ENCODE data around the gene CYB5A. TPM values are rescaled to one million over a fixed set of nuclear protein-coding genes. Genes with fewer than 3 reads are reported as not detected.

CYB5A gene
- total RNA-seq (2022; extraction: Qiagen RNA extraction): 119 to 160 TPM (median 124 TPM) in 5 replicates

GRCh38 chr18:74291771-74292540, at the start of gene CYB5A:
TSS of gene CYB5A (minus strand) at chr18:74291963. CDS start at chr18:74291875, 88 bp downstream.

GRCh38 chr18:74315464-74316256, 23.9 kb upstream of the CYB5A start, which contains the start of gene C18orf63:
TSS of gene C18orf63 (plus strand) at chr18:74315839. CDS start at chr18:74317866, 2,027 bp downstream.

Other genes with a start within 250 kb of the CYB5A start
- 0.61 to 0.91 TPM (median 0.73 TPM) in 5 replicates for gene FBXO15, start 144.1 kb downstream of the CYB5A start, total RNA-seq (2022; extraction: Qiagen RNA extraction)
- 50.3 to 64.1 TPM (median 59.6 TPM) in 5 replicates for gene TIMM21, start 143.4 kb downstream of the CYB5A start, total RNA-seq (2022; extraction: Qiagen RNA extraction)
- not detected in 5 replicates for gene C18orf63, start 23.9 kb upstream of the CYB5A start, total RNA-seq (2022; extraction: Qiagen RNA extraction)
- gene DIPK1C, start 165.3 kb upstream of the CYB5A start, total RNA-seq (2022; extraction: Qiagen RNA extraction): 0.02 TPM in 1 of 5 replicates, not detected in the others
- gene CNDP2, start 204.4 kb upstream of the CYB5A start, total RNA-seq (2022; extraction: Qiagen RNA extraction): 78.6 to 90.4 TPM (median 86.8 TPM) in 5 replicates
- not detected in 5 replicates for gene CNDP1, start 242.5 kb upstream of the CYB5A start, total RNA-seq (2022; extraction: Qiagen RNA extraction)